GM19035 (cell line): ENCODE measurements around the gene RANBP2.
A peak's percentile ranks its signal among the peaks of the same experiment; 100 is the strongest.
"Not testable (repeated sequence)": the region's sequence is repeated elsewhere in the genome, so short reads cannot be mapped to it uniquely, and the experiment has no call there.

Experiments used
- ATAC-seq: cut with Tn5 transposase; IDR thresholded peaks from one replicate; pipeline ENCODE4 v1.9.1; 2021; ENCODE audit not compliant: unreplicated experiment

Gene RANBP2

DNA sequence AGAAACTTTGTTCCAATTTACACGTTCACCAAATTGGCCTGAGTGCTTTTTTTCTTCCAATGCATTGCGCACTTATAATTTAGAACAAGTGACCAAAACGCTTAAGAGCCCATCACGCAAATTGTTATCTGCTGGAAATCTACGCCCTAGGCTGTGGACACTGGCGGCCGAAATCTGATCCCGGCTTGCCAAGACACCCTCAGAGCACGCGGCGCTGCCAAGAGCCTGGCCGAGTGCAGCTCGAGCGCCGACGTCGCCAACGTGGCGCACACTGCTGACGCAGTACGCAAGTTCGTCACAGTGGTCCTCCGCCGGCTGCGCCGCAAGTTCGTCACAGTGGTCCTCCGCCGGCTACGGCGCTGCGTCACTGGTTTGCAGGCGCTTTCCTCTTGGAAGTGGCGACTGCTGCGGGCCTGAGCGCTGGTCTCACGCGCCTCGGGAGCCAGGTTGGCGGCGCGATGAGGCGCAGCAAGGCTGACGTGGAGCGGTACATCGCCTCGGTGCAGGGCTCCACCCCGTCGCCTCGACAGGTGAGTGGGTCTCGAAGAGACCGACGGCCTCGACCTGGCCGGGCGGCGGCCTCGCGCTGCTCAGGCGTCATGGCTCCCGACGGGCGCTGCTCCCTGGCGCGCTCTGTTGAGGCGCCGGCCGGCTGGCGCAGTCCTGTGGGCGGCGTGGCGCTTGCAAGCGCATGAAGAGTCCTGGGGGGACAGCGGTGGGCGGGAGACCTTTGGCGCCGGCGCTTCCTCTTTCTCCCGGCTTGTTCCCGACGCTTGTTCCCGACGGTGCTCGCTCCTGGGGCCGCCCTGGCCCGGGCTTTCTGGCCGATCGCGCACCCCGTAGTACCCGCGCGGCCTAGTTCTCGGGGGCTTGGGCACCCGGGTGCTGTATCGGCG lies at the start of gene RANBP2:
RANBP2 (plus strand) TSS at position 334 of the 896 bp plus-strand sequence; CDS start at position 459, 125 bp downstream.
- peak; percentile 99 for ATAC-seq

DNA sequence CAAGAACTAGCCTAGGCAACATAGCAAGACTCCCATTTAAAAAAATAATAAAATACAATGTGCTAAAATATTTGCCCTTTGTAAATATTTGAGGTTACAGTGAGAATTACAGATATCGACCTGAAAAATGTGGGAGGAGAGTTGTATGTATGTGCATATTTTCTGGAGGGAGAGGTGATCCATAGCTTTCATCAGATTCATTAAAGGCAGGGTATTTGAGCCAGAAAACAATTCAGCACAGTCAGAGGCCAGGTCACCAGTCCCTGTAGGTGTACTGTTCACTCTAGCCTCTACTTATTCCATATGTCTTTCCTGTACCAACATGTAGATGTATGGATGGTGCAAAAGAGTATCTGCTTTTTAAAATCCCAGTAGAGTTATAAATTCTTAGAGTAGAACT lies 49.0 kb upstream of the RANBP2 start:
- ATAC-seq: not testable (repeated sequence)

DNA sequence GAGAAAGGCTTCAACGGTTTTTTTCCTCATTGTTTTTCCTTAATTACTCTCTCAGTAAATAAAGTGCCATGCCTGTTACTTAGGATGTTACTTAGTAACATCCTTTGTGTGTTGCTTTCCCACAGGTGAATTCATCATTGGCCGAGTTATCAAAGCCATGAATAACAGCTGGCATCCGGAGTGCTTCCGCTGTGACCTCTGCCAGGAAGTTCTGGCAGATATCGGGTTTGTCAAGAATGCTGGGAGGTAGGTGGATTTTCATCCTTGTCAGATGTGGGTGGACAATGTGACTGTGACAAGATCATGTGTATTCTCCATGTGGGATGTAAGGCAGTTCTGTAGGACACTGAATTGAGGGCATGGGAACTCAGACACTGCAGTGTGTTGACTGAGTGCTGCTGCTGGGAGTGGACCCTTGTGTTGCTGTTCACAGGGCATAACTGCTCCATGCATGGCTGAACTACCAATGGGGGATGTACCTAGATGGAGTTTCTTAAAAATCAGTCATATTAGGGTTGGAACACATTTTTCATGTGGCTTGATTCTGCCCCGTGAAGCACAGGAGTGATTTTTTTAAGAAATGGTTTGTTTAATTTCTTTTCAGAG lies 47.0 kb upstream of the RANBP2 start:
- ATAC-seq: not testable (repeated sequence)

DNA sequence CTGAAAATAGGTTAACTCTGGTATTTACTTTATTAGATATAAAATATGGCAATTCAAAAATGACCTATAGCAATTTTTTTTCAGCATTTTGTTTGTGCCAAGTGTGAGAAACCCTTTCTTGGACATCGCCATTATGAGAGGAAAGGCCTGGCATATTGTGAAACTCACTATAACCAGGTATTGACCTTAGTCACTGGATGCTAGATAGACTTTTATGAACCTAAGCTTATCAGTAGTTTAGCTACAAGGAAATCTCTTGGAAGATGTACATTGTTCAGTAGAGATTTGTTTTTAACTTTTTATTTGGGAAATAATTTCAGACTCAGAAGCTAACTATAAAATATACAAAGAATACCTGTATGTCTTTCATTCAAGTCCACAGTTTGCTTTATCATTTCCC lies 42.8 kb upstream of the RANBP2 start:
- not testable (repeated sequence) for ATAC-seq

DNA sequence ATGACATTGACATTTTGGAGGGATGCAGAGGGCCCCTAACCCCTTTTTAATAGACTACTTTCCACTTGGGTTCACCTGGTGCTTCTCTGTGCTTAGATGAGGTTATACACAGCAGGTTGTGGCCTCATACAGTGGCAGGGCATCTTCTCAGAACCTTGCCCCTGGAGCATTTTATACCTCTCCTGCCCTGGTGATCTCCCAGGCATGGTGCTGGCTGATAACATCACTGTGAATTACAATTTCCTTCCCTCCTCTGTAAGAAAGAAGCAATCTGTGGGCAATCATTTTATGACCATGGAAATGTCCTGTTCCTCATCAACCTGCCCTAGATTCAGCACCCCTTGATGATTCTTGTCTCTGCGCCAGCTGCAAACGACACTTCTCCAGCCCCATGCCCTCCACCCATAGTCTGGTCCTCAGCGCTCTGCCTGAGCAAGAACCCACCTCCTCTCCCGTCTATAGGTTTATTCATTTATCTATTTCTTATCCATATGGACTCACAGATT lies 42.0 kb upstream of the RANBP2 start:
- not testable (repeated sequence) for ATAC-seq

DNA sequence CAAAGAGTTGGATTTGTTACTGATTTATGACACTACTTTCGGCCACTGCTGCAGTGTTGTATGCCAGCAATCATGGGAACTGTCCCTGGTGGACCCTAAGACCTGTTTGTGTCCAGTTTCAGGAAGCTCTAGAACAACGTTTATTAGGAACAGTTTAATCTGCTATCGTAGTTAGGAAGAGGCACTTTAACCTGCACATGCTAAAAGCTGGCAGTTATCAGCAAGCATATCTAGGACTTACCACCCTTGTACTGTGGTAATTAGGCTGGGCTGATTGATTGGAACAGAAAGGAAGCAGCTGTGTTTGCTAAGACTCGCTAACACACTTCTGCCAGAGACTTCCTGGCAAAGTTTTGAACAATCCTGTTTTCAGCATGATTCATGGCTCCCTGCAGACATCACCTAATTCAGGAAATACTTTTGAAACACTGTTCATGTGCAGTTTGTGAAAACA lies 41.1 kb upstream of the RANBP2 start:
- not testable (repeated sequence) for ATAC-seq

DNA sequence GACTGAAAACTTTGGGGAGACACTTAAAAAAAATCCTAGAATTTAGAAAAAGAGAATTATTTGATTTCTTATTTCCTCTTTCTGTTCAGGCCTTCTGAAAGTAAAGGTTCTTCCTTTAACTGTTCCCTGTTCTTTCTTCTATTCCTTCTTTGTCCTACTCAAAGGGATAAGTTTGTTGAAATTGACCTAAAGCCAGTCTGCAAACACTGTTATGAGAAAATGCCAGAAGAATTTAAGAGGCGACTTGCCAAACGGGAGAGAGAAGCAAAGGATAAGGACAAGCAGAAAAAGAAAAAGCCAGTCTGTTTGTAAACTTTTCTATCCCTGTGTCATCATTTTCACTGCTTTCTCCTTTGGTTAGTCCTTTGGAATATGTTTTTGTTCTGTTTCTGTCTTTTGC lies 38.5 kb upstream of the RANBP2 start:
- not testable (repeated sequence) for ATAC-seq

DNA sequence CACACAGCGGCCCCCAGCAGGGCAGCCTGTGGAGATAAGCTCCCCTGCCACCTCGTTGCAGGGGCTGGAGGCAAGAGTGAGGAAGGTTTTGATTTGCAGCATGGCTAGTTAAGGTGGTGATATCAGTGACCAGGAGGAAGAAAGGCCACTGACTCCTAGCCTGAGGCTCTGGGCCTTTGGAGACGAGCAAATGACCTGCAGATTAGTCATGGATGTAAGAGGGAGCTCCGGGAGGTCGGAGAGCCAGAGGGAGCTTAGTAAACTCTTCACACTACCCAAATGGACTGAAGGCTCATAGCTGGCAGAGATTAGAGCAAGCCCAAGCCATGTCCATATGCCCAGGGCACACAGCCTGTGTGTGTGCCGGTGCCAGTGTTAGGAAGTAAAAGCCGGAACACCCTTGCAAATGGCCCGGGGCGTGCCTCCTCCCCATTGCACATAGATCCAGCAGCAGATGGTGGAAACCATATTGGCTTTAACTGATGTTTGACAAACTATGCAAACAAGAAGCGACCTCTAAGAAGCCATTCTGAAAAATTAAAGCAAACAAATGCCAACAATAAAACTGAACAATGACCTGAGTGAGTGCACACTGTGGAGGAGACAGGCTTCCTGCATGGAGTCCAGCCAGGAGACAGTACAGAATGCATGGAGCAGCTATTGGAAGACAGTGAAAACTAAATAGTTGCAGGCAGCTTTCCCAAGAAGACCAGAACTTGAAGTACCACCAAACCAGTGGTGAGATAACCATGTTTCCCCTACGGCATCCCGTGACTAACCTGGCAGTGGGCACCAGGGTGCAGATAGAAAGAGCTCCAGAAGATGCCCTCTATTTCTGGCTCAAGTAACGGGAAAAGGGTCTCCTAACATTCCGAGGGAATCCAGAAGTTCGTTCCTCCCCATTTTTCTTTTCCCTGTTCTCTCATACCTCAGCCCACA lies 30.2 kb upstream of the RANBP2 start:
- ATAC-seq: not testable (repeated sequence)

DNA sequence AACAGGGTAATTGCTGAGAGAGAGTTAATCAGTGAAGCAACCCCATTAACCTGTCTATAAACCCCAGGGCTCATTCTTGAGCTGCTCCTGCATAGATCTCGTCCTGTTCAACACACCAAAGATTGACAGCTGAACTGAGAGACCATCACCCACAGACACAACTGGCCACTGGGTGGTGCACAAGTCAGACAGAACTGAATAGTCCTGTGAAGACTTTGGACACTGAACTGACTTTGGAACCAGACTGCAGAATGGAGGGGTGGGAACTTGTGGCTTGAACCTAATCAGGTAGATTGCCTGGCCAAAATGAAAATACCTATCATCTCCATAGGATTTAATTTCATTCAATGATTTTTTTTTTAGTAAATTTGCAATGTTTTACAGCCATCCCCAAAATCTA lies 29.3 kb upstream of the RANBP2 start:
- peak; percentile 85 for ATAC-seq

DNA sequence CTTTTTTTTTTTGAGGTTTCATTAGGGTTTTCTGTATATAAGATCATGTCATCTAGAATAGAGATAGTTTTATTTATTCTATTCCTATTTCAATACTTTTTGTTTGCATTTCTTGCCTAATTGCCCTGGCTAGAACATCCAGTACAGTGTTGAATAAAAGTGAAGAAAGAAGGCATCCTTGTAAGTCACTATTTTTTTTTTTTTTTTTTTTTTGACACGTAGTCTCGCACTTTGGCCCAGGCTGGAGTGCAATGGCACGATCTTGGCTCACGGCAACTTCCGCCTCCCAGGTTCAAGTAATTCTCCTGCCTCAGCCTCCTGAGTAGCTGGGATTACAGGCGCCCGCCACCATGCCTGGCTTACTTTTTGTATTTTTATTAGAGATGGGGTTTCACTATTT lies 27.8 kb upstream of the RANBP2 start:
- no peak for ATAC-seq

DNA sequence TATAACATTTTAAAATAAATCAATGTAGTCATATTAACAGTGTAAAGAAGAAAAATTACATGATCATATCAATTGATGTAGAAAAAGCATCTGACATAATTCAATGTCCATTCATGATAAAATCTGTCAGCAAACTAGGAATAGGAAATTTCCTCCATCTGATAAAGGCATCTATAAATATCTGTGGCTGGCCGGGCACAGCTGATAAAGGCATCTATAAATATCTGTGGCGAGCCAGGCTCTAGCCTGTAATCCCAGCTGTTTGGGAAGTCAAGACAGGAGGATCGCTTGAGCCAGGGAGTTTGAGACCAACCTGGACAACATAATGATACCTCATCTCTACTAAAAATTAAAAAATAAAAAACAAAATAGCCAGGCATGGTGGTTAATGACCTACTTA lies 18.1 kb upstream of the RANBP2 start:
- no peak for ATAC-seq

DNA sequence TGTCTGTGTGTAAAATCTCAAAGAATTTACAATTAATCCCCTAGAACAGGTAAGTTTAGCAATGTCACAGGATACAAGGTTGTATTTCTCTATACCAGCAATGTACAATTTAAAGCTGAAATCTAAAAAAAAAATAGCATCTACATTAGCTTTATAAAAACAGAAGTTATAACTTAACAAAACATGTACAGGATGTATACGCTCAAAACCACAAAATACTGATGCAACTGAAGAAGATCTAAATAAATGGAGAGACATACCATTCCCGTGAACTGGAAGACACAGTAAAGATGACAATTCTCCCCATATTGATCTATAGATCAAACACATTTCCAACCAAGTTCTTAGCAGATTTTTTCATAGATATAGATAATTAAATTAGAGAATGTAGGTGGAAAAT lies 17.5 kb upstream of the RANBP2 start:
- ATAC-seq: no peak

DNA sequence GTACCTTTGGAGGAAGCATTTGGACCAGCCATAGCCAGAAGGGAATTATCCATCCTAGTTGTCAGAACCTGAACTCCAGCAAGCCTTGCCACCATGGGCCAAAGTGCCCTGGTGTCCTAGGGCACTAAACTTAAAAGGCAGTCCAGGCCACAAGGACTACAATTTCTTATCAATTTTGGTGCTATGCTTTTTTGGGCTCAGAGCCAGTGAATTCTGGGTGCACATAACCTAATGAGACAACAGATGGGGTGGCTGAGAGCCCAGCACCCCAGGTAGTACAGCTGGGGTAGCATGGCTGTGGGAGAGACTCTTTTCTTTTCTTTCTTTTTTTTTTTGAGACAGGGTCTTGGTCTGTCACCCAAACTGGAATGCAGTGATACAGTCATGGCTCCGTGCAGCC lies 14.4 kb upstream of the RANBP2 start:
- no peak for ATAC-seq

DNA sequence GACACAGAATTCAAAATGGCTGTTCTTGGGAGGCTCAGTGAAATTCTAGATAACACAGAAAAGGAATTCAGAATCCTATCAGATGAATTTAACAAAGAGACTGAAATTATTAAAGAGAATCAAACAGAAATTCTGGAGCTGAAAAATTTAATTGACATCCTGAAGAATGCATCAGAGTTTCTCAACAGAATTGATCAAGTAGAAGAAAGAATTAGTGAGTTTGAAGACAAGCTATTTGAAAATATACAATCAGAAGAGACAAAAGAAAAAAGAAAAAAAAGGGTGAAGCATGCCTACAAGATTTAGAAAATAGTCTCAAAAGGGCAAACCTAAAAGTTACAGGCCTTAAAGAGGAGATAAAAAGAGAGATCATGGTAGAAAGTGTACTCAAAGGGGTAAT lies 12.0 kb upstream of the RANBP2 start:
- ATAC-seq: no peak

DNA sequence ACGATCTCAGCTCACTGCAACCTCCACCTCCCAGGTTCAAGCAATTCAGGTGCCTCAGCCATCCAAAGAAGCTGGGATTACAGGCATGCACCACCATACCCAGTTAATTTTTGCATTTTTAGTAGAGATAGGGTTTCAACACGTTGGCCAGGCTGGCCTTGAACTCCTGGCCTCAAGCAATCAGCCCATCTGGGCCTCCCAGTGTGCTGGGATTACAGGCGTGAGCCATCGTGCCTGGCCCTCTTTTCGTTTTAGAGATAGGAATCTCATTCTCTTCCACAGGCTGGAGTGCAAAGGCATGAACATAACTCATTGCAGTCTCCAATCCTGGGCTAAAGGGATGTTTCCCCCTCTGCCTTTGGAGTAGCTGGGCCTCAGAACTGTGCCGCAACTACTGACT lies 2.3 kb upstream of the RANBP2 start:
- ATAC-seq: not testable (repeated sequence)

DNA sequence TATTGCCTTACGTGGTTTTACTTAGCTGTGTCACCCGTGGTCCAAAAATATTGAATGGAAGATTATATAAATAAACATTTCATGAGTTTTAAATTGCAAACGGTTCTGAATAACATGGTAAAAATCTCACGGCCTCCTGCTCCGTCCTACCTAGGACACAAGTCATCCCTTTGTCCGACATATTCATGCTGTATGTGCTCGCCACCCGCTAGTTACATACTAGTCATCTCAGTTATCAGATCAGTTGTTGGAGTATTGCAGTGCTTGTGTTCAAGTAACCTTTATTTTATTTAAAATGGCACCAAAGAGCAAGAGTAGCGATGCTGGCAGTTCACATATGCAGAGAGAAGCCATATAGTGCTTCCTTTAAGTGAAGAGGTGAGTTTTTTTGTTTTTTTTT lies 6.8 kb downstream of the RANBP2 start:
- not testable (repeated sequence) for ATAC-seq

DNA sequence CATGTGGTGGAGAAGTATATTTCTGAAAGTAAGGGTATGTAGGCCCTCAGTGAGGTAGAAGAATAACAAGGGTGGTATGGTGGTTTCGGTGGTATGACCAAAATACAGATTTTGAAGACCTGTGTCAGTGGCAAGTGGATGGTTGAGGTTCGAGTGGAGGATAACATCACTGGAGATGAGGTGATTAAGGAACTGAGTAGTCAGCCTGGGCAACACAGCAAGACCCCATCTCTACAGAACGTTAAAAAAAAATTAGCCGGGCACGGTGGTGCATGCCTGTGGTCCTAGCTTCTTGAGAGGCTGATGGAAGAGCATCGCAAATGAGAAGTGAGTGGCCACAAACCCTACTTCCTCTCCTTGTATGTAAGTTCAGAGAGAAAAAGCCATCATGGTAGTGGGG lies 15.4 kb downstream of the RANBP2 start:
- not testable (repeated sequence) for ATAC-seq

DNA sequence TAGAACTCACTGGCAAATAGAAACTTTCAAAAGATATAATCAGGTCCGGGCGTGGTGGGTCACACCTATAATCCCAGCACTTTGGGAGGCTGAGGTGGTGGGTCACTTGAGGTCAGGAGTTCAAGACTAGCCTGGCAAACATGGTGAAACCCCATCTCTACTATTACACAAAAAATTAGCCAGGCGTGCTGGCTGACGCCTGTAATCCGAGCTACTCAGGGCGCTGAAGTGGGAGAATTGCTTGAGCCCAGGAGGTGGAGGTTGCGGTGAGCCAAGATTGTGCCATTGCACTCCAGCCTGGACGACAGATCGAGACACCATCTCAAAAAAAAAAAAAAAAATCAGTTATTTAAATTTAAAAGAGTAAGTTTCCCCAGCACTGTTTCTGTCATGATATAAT lies 38.7 kb downstream of the RANBP2 start:
- ATAC-seq: not testable (repeated sequence)

DNA sequence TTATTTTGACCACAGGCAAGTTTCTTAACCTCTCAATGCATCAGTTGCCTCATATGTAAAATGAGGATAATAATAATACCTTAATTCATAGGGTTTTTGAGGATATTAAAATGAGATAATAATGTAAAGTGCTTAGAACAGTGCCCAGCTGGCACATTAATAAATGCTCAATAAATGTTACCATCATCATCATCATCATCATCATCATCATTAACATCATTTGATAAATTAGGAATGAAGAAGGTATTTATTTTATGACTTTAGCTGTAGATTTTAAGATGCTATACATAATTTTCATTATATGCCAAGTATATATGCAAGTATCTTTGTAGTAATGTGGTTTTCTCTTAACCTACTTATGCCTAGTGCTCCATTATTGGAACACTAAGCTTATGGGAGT lies 43.3 kb downstream of the RANBP2 start:
- ATAC-seq: not testable (repeated sequence)

DNA sequence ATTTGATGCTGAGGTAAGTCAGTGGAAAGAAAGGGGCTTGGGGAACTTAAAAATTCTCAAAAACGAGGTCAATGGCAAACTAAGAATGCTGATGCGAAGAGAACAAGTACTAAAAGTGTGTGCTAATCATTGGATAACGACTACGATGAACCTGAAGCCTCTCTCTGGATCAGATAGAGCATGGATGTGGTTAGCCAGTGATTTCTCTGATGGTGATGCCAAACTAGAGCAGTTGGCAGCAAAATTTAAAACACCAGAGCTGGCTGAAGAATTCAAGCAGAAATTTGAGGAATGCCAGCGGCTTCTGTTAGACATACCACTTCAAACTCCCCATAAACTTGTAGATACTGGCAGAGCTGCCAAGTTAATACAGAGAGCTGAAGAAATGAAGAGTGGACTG lies 47.4 kb downstream of the RANBP2 start:
- ATAC-seq: not testable (repeated sequence)

DNA sequence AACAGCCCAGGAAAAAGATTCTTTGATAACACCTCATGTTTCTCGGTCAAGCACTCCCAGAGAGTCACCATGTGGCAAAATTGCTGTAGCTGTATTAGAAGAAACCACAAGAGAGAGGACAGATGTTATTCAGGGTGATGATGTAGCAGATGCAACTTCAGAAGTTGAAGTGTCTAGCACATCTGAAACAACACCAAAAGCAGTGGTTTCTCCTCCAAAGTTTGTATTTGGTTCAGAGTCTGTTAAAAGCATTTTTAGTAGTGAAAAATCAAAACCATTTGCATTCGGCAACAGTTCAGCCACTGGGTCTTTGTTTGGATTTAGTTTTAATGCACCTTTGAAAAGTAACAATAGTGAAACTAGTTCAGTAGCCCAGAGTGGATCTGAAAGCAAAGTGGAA lies 48.6 kb downstream of the RANBP2 start:
- ATAC-seq: not testable (repeated sequence)
